ENCODE data around the gene PIGM. TPM values are rescaled to one million over a fixed set of nuclear protein-coding genes. Genes with fewer than 3 reads are reported as not detected.

The PIGM gene
- total RNA-seq, 1 donor from 2014 or later, result 2.5 TPM

GRCh38 chr1:160048335-160048734 lies 16.5 kb upstream of the PIGM start:
- no peaks in the 10 kb centered on the region for H3K36me3 ChIP-seq
- intact Hi-C loops (cut with micrococcal nuclease), result no loop called here
- no peaks in the 10 kb centered on the region for H3K9me3 ChIP-seq (replicated peaks)
- H3K27ac ChIP-seq (replicated peaks), result no peak overlapping the region
- DNase-seq, result no peak
- H3K27me3 ChIP-seq (ENCODE audit: low read depth), result peaks cover 19% of the 10 kb centered on the region
- H3K4me3 ChIP-seq, result no peak overlapping the region
- peaks cover 15% of the 10 kb centered on the region for H3K4me1 ChIP-seq
- no peak for TF ChIP-seq CTCF (IDR thresholded peaks at IDR 0.05; ENCODE audit: borderline replicate concordance)

GRCh38 chr1:160047111-160047991 lies 15.6 kb upstream of the PIGM start:
- no peak for DNase-seq
- no peaks in the 10 kb centered on the region for H3K9me3 ChIP-seq (replicated peaks)
- peaks cover 15% of the 10 kb centered on the region for H3K4me1 ChIP-seq
- no peaks in the 10 kb centered on the region for H3K36me3 ChIP-seq
- TF ChIP-seq CTCF (IDR thresholded peaks at IDR 0.05; ENCODE audit: borderline replicate concordance), result no peak
- peaks cover 9% of the 10 kb centered on the region for H3K27me3 ChIP-seq (ENCODE audit: low read depth)
- H3K27ac ChIP-seq (replicated peaks), result no peak overlapping the region
- intact Hi-C loops (cut with micrococcal nuclease), result no loop called here
- H3K4me3 ChIP-seq, result peak overlapping the region; percentile 26

- peak; percentile 69 for TF ChIP-seq CTCF (IDR thresholded peaks at IDR 0.05; ENCODE audit: borderline replicate concordance)
- Histone ChIP-seq H3K4me3 (peak overlapping the region; percentile 26), H3K9me3 (replicated peaks) (no peaks in the 10 kb centered on the region), H3K36me3 (no peaks in the 10 kb centered on the region), H3K4me1 (peaks cover 15% of the 10 kb centered on the region), H3K27ac (replicated peaks) (no peak overlapping the region), H3K27me3 (ENCODE audit: low read depth) (peaks cover 7% of the 10 kb centered on the region)
- intact Hi-C loops (cut with micrococcal nuclease), result no loop called here
- peak; percentile 40 for DNase-seq
Observed at GRCh38 chr1:160046494-160047110, 14.8 kb upstream of the PIGM start.

GRCh38 chr1:160045653-160046052 lies 13.9 kb upstream of the PIGM start:
- Histone ChIP-seq H3K27ac (replicated peaks) (no peak overlapping the region), H3K4me1 (peaks cover 15% of the 10 kb centered on the region), H3K27me3 (ENCODE audit: low read depth) (peaks cover 3% of the 10 kb centered on the region), H3K36me3 (no peaks in the 10 kb centered on the region), H3K9me3 (replicated peaks) (no peaks in the 10 kb centered on the region), H3K4me3 (no peak overlapping the region)
- no peak for DNase-seq
- no peak for TF ChIP-seq CTCF (IDR thresholded peaks at IDR 0.05; ENCODE audit: borderline replicate concordance)
- intact Hi-C loops (cut with micrococcal nuclease), result no loop called here

GRCh38 chr1:160043543-160043942 lies 11.8 kb upstream of the PIGM start:
- Histone ChIP-seq H3K4me1 (peaks cover 15% of the 10 kb centered on the region), H3K27ac (replicated peaks) (no peak overlapping the region), H3K27me3 (ENCODE audit: low read depth) (peaks cover 3% of the 10 kb centered on the region), H3K36me3 (no peaks in the 10 kb centered on the region), H3K4me3 (no peak overlapping the region), H3K9me3 (replicated peaks) (no peaks in the 10 kb centered on the region)
- intact Hi-C loops (cut with micrococcal nuclease), result no loop called here
- TF ChIP-seq CTCF (IDR thresholded peaks at IDR 0.05; ENCODE audit: borderline replicate concordance), result no peak
- no peak for DNase-seq

Data from left ventricle myocardium inferior (tissue), 1 donor.